AG08396 (cell line): ENCODE data around the gene CHID1.

Experiments
- DNase-seq: peaks from one replicate; pipeline ENCODE4 v3.0.0; 2012; ENCODE audit warnings: low spot score, mixed read lengths

CHID1 gene

GRCh38 chr11:933142-933851 is 22.7 kb upstream of the CHID1 start:
- DNase-seq, result no peak

- DNase-seq, result no peak
These were observed 21.8 kb upstream of the CHID1 start for GRCh38 chr11:932435-932834.

GRCh38 chr11:931385-931784 is 20.8 kb upstream of the CHID1 start:
- no peak for DNase-seq

GRCh38 chr11:929405-929804 is 18.8 kb upstream of the CHID1 start:
- DNase-seq, result no peak

- no peak for DNase-seq
These were observed 18.2 kb upstream of the CHID1 start for GRCh38 chr11:928786-929185.

GRCh38 chr11:927871-928270 is 17.3 kb upstream of the CHID1 start:
- no peak for DNase-seq

- DNase-seq, result peak; percentile 89
These were observed 15.8 kb upstream of the CHID1 start for GRCh38 chr11:926341-926916.

- DNase-seq, result peak; percentile 99
These were observed 15.1 kb upstream of the CHID1 start, which contains the start of gene AP2A2 for GRCh38 chr11:925496-926301. Gene AP2A2, plus strand, starts transcription at chr11:925870. Its CDS starts 152 bp downstream, at chr11:926022.

GRCh38 chr11:925158-925495 is 14.5 kb upstream of the CHID1 start:
- no peak for DNase-seq

- no peak for DNase-seq
These were observed 14.0 kb upstream of the CHID1 start for GRCh38 chr11:924406-925157.

GRCh38 chr11:923691-924405 is 13.2 kb upstream of the CHID1 start:
- DNase-seq, result no peak

- DNase-seq, result no peak
These were observed 11.5 kb upstream of the CHID1 start for GRCh38 chr11:921921-922678.

- no peak for DNase-seq
These were observed 6.8 kb upstream of the CHID1 start for GRCh38 chr11:917426-917825.

GRCh38 chr11:914747-915501 is 4.3 kb upstream of the CHID1 start:
- no peak for DNase-seq

GRCh38 chr11:914204-914603 is 3.6 kb upstream of the CHID1 start:
- DNase-seq, result no peak

GRCh38 chr11:913043-913442 is 2.4 kb upstream of the CHID1 start:
- no peak for DNase-seq

GRCh38 chr11:912266-912665 is 1.7 kb upstream of the CHID1 start:
- DNase-seq, result no peak

GRCh38 chr11:911890-912219 is 1.2 kb upstream of the CHID1 start:
- DNase-seq, result no peak

- peak; percentile 78 for DNase-seq
These were observed 650 bp upstream of the CHID1 start for GRCh38 chr11:911031-911889.
